WI38 (cell line): ENCODE data around the gene KLHL40.

ENCODE experiments used
- H3K4me3 ChIP-seq: 2 replicates; pipeline ENCODE4 v1.5.1; 2011; ENCODE audit warnings: low read depth, mild to moderate bottlenecking, control low read depth, low read length
- CTCF ChIP-seq: IDR thresholded peaks from 2 replicates; pipeline ENCODE4 v1.5.1; 2012; ENCODE audit warnings: low read depth, mild to moderate bottlenecking, control low read depth, low read length

Gene KLHL40

GRCh38 chr3:42681361-42682038 is 3.8 kb upstream of the KLHL40 start:
- no peak for TF ChIP-seq CTCF
- H3K4me3 ChIP-seq = no peak overlapping the region

GRCh38 chr3:42682301-42683070 is 2.9 kb upstream of the KLHL40 start:
- no peak for TF ChIP-seq CTCF
- no peak overlapping the region for H3K4me3 ChIP-seq

DNA sequence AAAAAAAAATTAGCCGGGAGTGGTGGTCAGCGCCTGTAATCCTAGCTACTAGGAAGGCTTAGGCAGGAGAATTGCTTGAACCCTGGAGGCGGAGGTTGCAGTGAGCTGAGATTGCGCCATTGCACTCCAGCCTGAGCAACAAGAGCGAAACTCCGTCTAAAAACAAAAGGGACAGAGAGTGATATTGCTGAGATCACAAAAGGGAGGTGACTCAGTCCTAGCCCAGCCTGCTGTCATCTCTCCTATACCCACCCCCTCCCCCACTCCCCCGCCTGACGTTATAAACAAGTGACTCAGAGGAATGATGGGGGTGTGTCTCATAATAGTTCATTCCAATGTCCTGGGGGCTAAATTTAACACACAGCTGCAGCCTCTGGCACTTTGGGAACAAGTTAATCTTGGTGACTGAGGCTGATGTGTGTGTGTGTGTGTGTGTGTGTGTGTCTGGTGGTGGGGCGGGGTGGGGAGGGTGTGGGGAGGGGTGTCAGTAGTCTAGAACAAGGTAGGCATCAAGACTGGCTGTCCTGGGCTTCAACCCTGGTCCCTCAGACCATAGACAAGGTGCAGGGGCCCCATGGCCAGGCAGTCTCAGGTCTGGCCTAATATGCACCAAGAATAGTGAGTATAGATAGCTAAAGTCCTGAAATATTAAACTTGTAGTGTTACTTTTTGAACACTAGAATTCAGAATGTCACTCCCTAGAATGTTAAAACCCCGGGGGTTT is 1.3 kb upstream of the KLHL40 start:
- no peak for TF ChIP-seq CTCF
- H3K4me3 ChIP-seq = no peak overlapping the region

- no peak overlapping the region for H3K4me3 ChIP-seq
- TF ChIP-seq CTCF = no peak
These were observed 540 bp upstream of the KLHL40 start for GRCh38 chr3:42684632-42685362.

DNA sequence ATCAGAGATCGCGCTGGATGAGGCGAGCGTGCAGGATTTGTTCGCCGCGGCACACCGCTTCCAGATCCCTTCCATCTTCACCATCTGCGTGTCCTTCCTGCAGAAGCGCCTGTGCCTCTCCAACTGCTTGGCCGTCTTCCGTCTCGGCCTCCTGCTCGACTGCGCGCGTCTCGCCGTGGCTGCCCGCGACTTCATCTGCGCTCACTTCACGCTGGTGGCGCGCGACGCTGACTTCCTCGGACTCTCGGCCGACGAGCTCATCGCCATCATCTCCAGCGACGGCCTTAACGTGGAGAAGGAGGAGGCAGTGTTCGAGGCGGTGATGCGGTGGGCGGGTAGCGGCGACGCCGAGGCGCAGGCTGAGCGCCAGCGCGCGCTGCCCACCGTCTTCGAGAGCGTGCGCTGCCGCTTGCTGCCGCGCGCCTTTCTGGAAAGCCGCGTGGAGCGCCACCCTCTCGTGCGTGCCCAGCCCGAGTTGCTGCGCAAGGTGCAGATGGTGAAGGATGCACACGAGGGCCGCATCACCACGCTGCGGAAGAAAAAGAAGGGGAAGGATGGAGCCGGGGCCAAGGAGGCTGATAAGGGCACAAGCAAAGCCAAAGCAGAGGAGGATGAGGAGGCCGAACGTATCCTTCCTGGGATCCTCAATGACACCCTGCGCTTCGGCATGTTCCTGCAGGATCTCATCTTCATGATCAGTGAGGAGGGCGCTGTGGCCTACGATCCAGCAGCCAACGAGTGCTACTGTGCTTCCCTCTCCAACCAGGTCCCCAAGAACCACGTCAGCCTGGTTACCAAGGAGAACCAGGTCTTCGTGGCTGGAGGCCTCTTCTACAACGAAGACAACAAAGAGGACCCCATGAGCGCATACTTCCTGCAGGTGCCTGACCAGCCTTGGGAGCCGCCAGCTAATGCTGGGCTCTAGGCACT is 819 bp downstream of the KLHL40 start:
- no peak for TF ChIP-seq CTCF
- H3K4me3 ChIP-seq = no peak overlapping the region

DNA sequence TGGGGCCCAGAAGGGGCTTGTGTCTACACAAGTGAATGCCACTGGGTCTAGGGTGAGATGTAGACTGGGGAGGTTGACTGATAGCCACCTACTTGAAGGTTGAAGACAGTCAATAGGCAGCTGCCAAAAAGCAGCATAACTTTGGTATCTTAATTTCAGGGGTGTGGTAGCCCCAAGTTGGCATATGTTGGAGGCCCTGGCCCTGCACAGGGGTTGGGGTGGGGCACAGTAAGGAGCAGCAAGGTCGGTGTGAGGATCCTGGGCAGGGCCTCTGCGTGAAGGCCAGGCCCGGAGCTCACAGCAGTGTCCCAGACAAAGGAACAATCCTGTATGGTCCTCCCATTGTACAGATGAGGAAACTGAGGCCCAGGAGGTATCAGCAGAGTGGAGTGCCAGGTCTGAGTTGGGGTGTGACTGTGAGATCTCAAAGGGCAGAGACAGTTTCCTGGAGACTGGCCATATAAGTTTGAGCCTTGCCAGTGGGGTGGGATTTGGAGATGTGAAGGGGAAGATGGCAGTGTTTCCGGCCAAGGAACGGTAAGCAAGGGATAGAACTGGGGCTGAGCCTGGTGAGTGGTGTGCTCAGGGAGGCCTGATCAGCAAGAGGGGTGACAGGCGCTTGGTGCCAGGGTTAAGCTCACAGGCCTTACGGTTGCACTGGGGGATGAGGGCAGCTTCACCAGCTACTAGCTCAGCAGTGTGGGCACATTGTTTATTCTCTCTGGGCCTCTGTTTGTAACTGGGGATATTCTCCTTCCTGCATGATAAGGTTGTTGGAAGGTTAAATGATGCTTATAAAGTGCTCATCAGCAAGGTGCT is 1.7 kb downstream of the KLHL40 start:
- no peak for TF ChIP-seq CTCF
- no peak overlapping the region for H3K4me3 ChIP-seq
